ENCODE measurements around the gene MARCHF2. TPM values are rescaled to one million over a fixed set of nuclear protein-coding genes. Genes with fewer than 3 reads are reported as not detected.
A peak's percentile ranks its signal among the peaks of the same experiment; 100 is the strongest.

The MARCHF2 gene
- total RNA-seq, 2 donors from 2014 or later, result 32.9 to 35.9 TPM

GRCh38 chr19:8395621-8396082 lies 17.5 kb upstream of the MARCHF2 start:
- Histone ChIP-seq H3K27me3 (no peaks in the 10 kb centered on the region), H3K4me3 (no peak overlapping the region), H3K27ac (peak overlapping the region in 3 of 4 donors; percentile 100), H3K36me3 (replicated peaks in 1 of 2; ENCODE audit: insufficient read depth in 1 of 2, low read depth in 2 of 2) (peaks cover 0 to 2% of the 10 kb centered on the region in 2 donors), H3K4me1 (peaks cover 79% of the 10 kb centered on the region), H3K9me3 (no peaks in the 10 kb centered on the region)
- ATAC-seq (no peak), DNase-seq (no peak)
- 92 to 94% methylated on average over 10 to 13 of the region's 14 CpGs for WGBS, 2 donors
- no peak for TF ChIP-seq POLR2A (IDR thresholded peaks at IDR 0.05)
- TF ChIP-seq, protein P1, sequence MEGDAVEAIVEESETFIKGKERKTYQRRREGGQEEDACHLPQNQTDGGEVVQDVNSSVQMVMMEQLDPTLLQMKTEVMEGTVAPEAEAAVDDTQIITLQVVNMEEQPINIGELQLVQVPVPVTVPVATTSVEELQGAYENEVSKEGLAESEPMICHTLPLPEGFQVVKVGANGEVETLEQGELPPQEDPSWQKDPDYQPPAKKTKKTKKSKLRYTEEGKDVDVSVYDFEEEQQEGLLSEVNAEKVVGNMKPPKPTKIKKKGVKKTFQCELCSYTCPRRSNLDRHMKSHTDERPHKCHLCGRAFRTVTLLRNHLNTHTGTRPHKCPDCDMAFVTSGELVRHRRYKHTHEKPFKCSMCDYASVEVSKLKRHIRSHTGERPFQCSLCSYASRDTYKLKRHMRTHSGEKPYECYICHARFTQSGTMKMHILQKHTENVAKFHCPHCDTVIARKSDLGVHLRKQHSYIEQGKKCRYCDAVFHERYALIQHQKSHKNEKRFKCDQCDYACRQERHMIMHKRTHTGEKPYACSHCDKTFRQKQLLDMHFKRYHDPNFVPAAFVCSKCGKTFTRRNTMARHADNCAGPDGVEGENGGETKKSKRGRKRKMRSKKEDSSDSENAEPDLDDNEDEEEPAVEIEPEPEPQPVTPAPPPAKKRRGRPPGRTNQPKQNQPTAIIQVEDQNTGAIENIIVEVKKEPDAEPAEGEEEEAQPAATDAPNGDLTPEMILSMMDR (IDR thresholded peaks at IDR 0.05), result no peak
- intact Hi-C loops (cut with DNase I), result loop anchor here (5.0 kb wide), 1 partner anchor 38 kb away; no protein-coding TSS in a partner anchor

DNA sequence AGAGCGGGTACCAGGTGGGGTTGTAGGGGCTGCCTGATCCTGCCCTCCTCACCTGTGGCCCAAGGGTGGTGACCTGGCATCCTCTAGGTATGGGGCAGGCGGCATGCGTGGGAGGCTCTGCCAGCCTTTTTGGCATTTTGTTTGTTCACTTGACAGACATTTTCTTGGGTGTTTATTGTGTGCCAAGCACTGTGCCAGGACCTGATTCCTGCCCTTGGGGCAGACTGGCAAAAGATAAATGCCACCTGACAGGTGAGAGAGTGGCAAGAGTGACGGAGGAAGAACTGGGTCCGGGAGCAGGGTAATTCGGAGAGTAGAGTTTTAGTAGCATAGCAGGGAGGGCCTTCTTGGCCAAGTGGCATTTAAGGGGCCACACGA lies 16.9 kb upstream of the MARCHF2 start:
- H3K9me3 ChIP-seq, result no peaks in the 10 kb centered on the region
- H3K36me3 ChIP-seq (replicated peaks in 1 of 2; ENCODE audit: insufficient read depth in 1 of 2, low read depth in 2 of 2), result peaks cover 0 to 2% of the 10 kb centered on the region in 2 donors
- peak in 3 of 4 donors; percentile 33 to 51 (median 49) for DNase-seq
- no peak for ATAC-seq
- TF ChIP-seq, protein P1 (IDR thresholded peaks at IDR 0.05), result no peak
- TF ChIP-seq POLR2A (IDR thresholded peaks at IDR 0.05), result no peak
- WGBS, 2 donors, result 39 to 56% methylated on average over 7 of the region's 7 CpGs
- intact Hi-C loops (cut with DNase I), result loop anchor here (5.0 kb wide), 1 partner anchor 39 kb away; no protein-coding TSS in a partner anchor
- peaks cover 75% of the 10 kb centered on the region for H3K4me1 ChIP-seq
- peak overlapping the region in 2 of 4 donors; percentile 44 to 58 for H3K27ac ChIP-seq
- no peaks in the 10 kb centered on the region for H3K27me3 ChIP-seq
- H3K4me3 ChIP-seq, result no peak overlapping the region

DNA sequence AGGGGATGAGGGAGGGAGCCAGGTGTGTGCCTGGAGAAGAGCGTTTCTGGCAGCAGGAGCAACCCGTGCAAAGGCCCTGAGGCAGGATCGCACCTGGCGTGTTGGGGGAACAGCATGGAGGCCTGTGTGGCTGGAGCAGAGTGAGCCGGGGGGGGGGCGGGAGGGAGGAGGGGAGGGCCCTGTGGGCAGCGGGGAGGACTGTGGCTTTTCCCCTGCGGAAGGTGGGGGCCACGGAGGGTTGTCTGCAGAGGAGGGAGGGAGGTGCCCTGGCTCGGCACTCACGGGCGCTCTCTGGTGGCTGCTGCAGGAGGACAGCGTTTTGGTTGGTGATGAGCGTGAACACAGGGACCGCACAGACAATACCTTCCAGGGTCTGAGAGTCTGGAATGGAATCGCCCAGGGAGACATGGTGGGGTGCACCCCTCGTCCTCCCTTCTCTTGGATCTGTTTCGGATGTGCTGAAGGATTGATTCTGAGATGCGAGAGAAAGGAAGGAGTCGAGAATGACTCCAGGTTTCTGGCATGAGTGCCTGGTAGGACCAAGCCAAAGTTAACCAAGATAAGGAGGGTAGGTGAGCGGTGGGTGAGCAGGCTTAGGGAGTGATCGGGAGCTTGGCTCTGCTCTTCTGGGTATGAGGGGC lies 16.4 kb upstream of the MARCHF2 start:
- Histone ChIP-seq H3K4me3 (no peak overlapping the region), H3K27me3 (no peaks in the 10 kb centered on the region), H3K4me1 (peaks cover 70% of the 10 kb centered on the region), H3K27ac (peak overlapping the region in 3 of 4 donors; percentile 44 to 62 (median 58)), H3K9me3 (no peaks in the 10 kb centered on the region), H3K36me3 (replicated peaks in 1 of 2; ENCODE audit: insufficient read depth in 1 of 2, low read depth in 2 of 2) (peaks cover 0 to 2% of the 10 kb centered on the region in 2 donors)
- WGBS, 2 donors, result 46 to 51% methylated on average over 20 to 21 of the region's 22 CpGs
- ATAC-seq, result no peak
- intact Hi-C loops (cut with DNase I), result loop anchor here (5.0 kb wide), 1 partner anchor 39 kb away; no protein-coding TSS in a partner anchor
- TF ChIP-seq, protein P1 (IDR thresholded peaks at IDR 0.05), result peak in 6 of 7 experiments; percentile 26 to 71 (median 50)
- no peak for TF ChIP-seq POLR2A (IDR thresholded peaks at IDR 0.05)
- DNase-seq, result peak; percentile 64 to 76 (median 70)

DNA sequence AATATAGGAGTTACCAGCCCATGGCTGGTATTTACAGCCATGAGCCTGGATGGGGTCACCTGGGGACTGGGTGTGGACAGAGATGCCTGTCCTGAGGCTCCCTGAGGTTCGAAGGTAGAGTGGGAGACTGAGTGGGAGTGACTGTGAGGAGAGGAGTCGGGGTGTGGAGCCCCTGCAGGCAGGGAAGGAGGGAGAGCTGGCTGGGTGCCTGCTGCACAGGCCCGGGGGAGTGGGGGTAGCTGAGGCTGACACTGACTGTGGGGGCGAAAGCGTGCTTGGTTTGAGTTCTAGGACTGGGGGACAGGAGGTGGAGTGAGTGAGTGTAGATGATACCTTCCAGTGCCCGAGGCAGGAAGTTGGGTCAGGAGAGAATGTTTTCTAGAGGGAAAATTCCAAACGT lies 15.8 kb upstream of the MARCHF2 start:
- 55 to 72% methylated on average over 7 of the region's 7 CpGs for WGBS, 2 donors
- H3K4me1 ChIP-seq, result peaks cover 64% of the 10 kb centered on the region
- intact Hi-C loops (cut with DNase I), result loop anchor here (5.0 kb wide), 1 partner anchor 40 kb away; no protein-coding TSS in a partner anchor
- H3K9me3 ChIP-seq, result no peaks in the 10 kb centered on the region
- no peak overlapping the region for H3K4me3 ChIP-seq
- ATAC-seq, result no peak
- H3K27ac ChIP-seq, result peak overlapping the region; percentile 9 to 62 (median 37)
- TF ChIP-seq, protein P1 (IDR thresholded peaks at IDR 0.05), result no peak
- no peak for TF ChIP-seq POLR2A (IDR thresholded peaks at IDR 0.05)
- no peaks in the 10 kb centered on the region for H3K27me3 ChIP-seq
- DNase-seq, result no peak
- H3K36me3 ChIP-seq (replicated peaks in 1 of 2; ENCODE audit: insufficient read depth in 1 of 2, low read depth in 2 of 2), result peaks cover 0 to 5% of the 10 kb centered on the region in 2 donors
